IMR-90 (cell line): Measurements from ENCODE around the gene DEPDC5. TPM values are rescaled to one million over a fixed set of nuclear protein-coding genes. Genes with fewer than 3 reads are reported as not detected.

Experiments used
- ATAC-seq: fragments of 200-7000 bp; cut with Tn5 transposase; 2 replicates; pipeline ENCODE4 v1.9.1; 2020; ENCODE audit warnings: low read depth, mild to moderate bottlenecking, moderate library complexity
- BruUV-seq: library from RNA; stranded (reverse); fragments of 400-500 nt; replicated peaks from 2 replicates; lab custom pipeline; 2021; lab: Mats Ljungman, UMichigan
- CTCF ChIA-PET: fragments of 300-600 bp; formaldehyde crosslinking; extraction: SDS; loops from one replicate; lab custom pipeline; 2021; ENCODE audit warnings: antibody characterized with exemption; lab: Yijun Ruan, JAX
- POLR2A ChIA-PET: fragments of 300-600 bp; sonication (Branson Sonifier 250); formaldehyde crosslinking; loops from one replicate; lab custom pipeline; 2022; ENCODE audit warnings: antibody characterized with exemption; ENCODE audit not compliant: unreplicated experiment; lab: Charles Lee
- DNase-seq: peaks from one replicate; pipeline ENCODE4 v3.0.0; 2013
- H2AFZ ChIP-seq: replicated peaks from 2 replicates; pipeline ENCODE3; 2013; ENCODE audit warnings: low read length, mild to moderate bottlenecking; ENCODE audit not compliant: poor library complexity
- H2AK5ac ChIP-seq: 2 replicates; pipeline ENCODE4 v1.6.1; 2013; ENCODE audit warnings: low read depth, low read length, inconsistent platforms
- H2AK9ac ChIP-seq: replicated peaks from 2 replicates; pipeline ENCODE3; 2013; ENCODE audit warnings: mild to moderate bottlenecking, low read depth, low read length, moderate library complexity; ENCODE audit not compliant: poor library complexity
- H2BK120ac ChIP-seq: 2 replicates; pipeline ENCODE4 v1.6.1; 2013; ENCODE audit warnings: low read depth, low read length, inconsistent platforms
- H2BK15ac ChIP-seq: 3 replicates; pipeline ENCODE4 v1.6.1; 2013; ENCODE audit warnings: low read depth, low read length, inconsistent platforms
- H2BK20ac ChIP-seq: 2 replicates; pipeline ENCODE4 v1.6.1; 2013; ENCODE audit warnings: low read depth, mild to moderate bottlenecking, inconsistent platforms, low read length, moderate library complexity
- H2BK5ac ChIP-seq: 2 replicates; pipeline ENCODE4 v1.6.1; 2013; ENCODE audit warnings: mild to moderate bottlenecking, low read depth, low read length, inconsistent platforms; ENCODE audit not compliant: poor library complexity, severe bottlenecking
- H3K14ac ChIP-seq: replicated peaks from 2 replicates; pipeline ENCODE4 v1.6.1; 2013; ENCODE audit warnings: low read depth, low read length, inconsistent platforms
- H3K18ac ChIP-seq: 2 replicates; pipeline ENCODE4 v1.6.1; 2013; ENCODE audit warnings: low read depth, low read length, control low read depth
- H3K23ac ChIP-seq: 2 replicates; pipeline ENCODE4 v1.6.1; 2013; ENCODE audit warnings: low read depth, low read length, inconsistent platforms
- H3K27ac ChIP-seq: 2 replicates; pipeline ENCODE4 v1.5.1; 2013; ENCODE audit warnings: mild to moderate bottlenecking, control low read depth, low read length; ENCODE audit not compliant: insufficient read depth
- H3K27me3 ChIP-seq: 2 replicates; pipeline ENCODE4 v1.6.1; 2013; ENCODE audit warnings: low read length; ENCODE audit not compliant: control insufficient read depth, insufficient read depth
- H3K36me3 ChIP-seq: 2 replicates; pipeline ENCODE4 v1.6.1; 2013; ENCODE audit warnings: low read length, mixed read lengths; ENCODE audit not compliant: control insufficient read depth, insufficient read depth
- H3K4ac ChIP-seq: 2 replicates; pipeline ENCODE4 v1.6.1; 2013; ENCODE audit warnings: low read depth, low read length, inconsistent platforms
- H3K4me1 ChIP-seq: 2 replicates; pipeline ENCODE4 v1.6.1; 2013; ENCODE audit warnings: low read length, mixed read lengths; ENCODE audit not compliant: control insufficient read depth, insufficient read depth
- H3K4me2 ChIP-seq: 2 replicates; pipeline ENCODE4 v1.6.1; 2013; ENCODE audit warnings: low read depth, mild to moderate bottlenecking, control low read depth, low read length, moderate library complexity
- H3K4me3 ChIP-seq: 2 replicates; pipeline ENCODE4 v1.5.1; 2013; ENCODE audit warnings: low read depth, mild to moderate bottlenecking, control low read depth, low read length, moderate library complexity; ENCODE audit not compliant: insufficient read depth
- H3K56ac ChIP-seq: 2 replicates; pipeline ENCODE4 v1.6.1; 2013; ENCODE audit warnings: low read length, inconsistent platforms; ENCODE audit not compliant: insufficient read depth; ENCODE audit errors: extremely low read depth
- H3K79me1 ChIP-seq, 2 experiments: 2 replicates each; pipeline ENCODE4 v1.6.1; 2013; ENCODE audit warnings: low read length in 2 of 2, inconsistent platforms in 1 of 2, low read depth in 1 of 2
- H3K9ac ChIP-seq: 2 replicates; pipeline ENCODE4 v1.6.1; 2013; ENCODE audit warnings: low read depth, low read length, control low read depth
- H3K9me1 ChIP-seq: 2 replicates; pipeline ENCODE4 v1.6.1; 2013; ENCODE audit warnings: low read length, inconsistent platforms; ENCODE audit not compliant: insufficient read depth
- H3K9me3 ChIP-seq: 2 replicates; pipeline ENCODE4 v1.6.1; 2013; ENCODE audit warnings: low read length; ENCODE audit not compliant: control insufficient read depth, insufficient read depth
- H4K20me1 ChIP-seq: 2 replicates; pipeline ENCODE4 v1.6.1; 2013; ENCODE audit warnings: low read length, inconsistent platforms; ENCODE audit not compliant: insufficient read depth
- H4K5ac ChIP-seq: 2 replicates; pipeline ENCODE4 v1.6.1; 2013; ENCODE audit warnings: mild to moderate bottlenecking, low read depth, low read length, control low read depth
- H4K8ac ChIP-seq, 2 experiments: 2 replicates each; pipeline ENCODE4 v1.6.1; 2013; ENCODE audit warnings: low read depth in 2 of 2, low read length in 2 of 2, control low read depth in 1 of 2, inconsistent platforms in 1 of 2
- H4K91ac ChIP-seq: 2 replicates; pipeline ENCODE4 v1.6.1; 2013; ENCODE audit warnings: low read depth, low read length, inconsistent platforms; ENCODE audit not compliant: insufficient read depth
- CHD1 ChIP-seq: IDR thresholded peaks from 2 replicates; pipeline ENCODE4 v1.6.1; 2012; ENCODE audit warnings: low read depth, low read length, improper control_type of control experiment
- CTCF ChIP-seq: conservative IDR thresholded peaks from 2 replicates; pipeline ENCODE4 v1.5.1; 2012; ENCODE audit warnings: mild to moderate bottlenecking, low read depth, low read length, improper control_type of control experiment
- MAZ ChIP-seq: IDR thresholded peaks from 2 replicates; pipeline ENCODE4 v1.6.1; 2012; ENCODE audit warnings: low read depth, mild to moderate bottlenecking, low read length, improper control_type of control experiment, moderate library complexity, borderline replicate concordance
- MXI1 ChIP-seq: IDR thresholded peaks from 2 replicates; pipeline ENCODE4 v1.6.1; 2012; ENCODE audit warnings: low read depth, mild to moderate bottlenecking, low read length, moderate library complexity, borderline replicate concordance
- RCOR1 ChIP-seq: IDR thresholded peaks from 2 replicates; pipeline ENCODE4 v1.6.1; 2012; ENCODE audit warnings: mild to moderate bottlenecking, low read length, improper control_type of control experiment; ENCODE audit not compliant: insufficient replicate concordance
- WGBS, 2 experiments: methylation state at CpG; one replicate each; pipeline versions ENCODE4 v1.1.5 to v1.1.7; 2013; ENCODE audit warnings: missing lambda C conversion rate in 2 of 2; ENCODE audit not compliant: insufficient read length in 1 of 2; ENCODE audit errors: extremely low coverage in 2 of 2; 5-methylcytosine and 5-hydroxymethylcytosine counted together
- dilution Hi-C: fragments of 300-500 bp; cut with HindIII; formaldehyde crosslinking; loops from one replicate; pipeline ENCODE4 v1.14.3; 2018; ENCODE audit warnings: low sequenced_read_pairs; ENCODE audit not compliant: unreplicated experiment
- in situ Hi-C: fragments of 300-500 bp; cut with MboI; formaldehyde crosslinking; loops from 3 replicates; pipeline ENCODE4 v1.14.3; 2019; ENCODE audit warnings: low sequenced_read_pairs, inconsistent platforms, mixed read lengths
- intact Hi-C: fragments of 100-400 bp; cut with micrococcal nuclease; formaldehyde crosslinking; loops from 2 replicates; pipeline ENCODE4 v1.10.0; 2022
- polyA plus RNA-seq, 3 experiments: library from polyadenylated mRNA; depleted of rRNA; stranded (reverse); fragments of >200 nt; gene quantifications; 2 replicates each; pipeline ENCODE4 v1.2.3, GENCODE V29; 2012; ENCODE audit warnings: low replicate concordance in 1 of 3
- total RNA-seq: library from RNA; depleted of rRNA; stranded (reverse); fragments of >200 nt; gene quantifications from 2 replicates; pipeline ENCODE4 v1.2.3, GENCODE V29; 2012
- TF ChIP-seq, protein P1 (sequence below): fragments of 150-350 bp; IDR thresholded peaks from 2 replicates; pipeline ENCODE4 v1.6.1; 2017; ENCODE audit warnings: mild to moderate bottlenecking, antibody characterized with exemption, low read length, low read depth

The DEPDC5 gene
- total and polyA plus RNA-seq, 2 of the 4 experiments (the other 2 are of a cell fraction): 6.6 to 12.9 TPM

- peaks cover 19 to 40% of the 10 kb centered on the region in 2 experiments for H3K79me1 ChIP-seq
- no peak overlapping the region for H3K27ac ChIP-seq
- H3K9ac ChIP-seq: no peak overlapping the region
- DNase-seq (no peak), ATAC-seq (no peak)
- intact Hi-C loops (no loop called here), in situ Hi-C loops (no loop called here), dilution Hi-C loops (no loop called here)
- H2BK20ac ChIP-seq: no peak overlapping the region
- H2BK120ac ChIP-seq: no peak overlapping the region
- H4K8ac ChIP-seq: no peak overlapping the region
- no peak overlapping the region for H2AK5ac ChIP-seq
- H3K4me1 ChIP-seq: no peaks in the 10 kb centered on the region
- ChIA-PET CTCF (no interaction called here), POLR2A (no interaction called here)
- no peak overlapping the region for H3K23ac ChIP-seq
- H3K4ac ChIP-seq: no peak overlapping the region
- 33% methylated on average over 4 of the region's 5 CpGs; no CpG with 5 or more reads in 1 of the 2 experiments for WGBS, 2 experiments
- no peak overlapping the region for H3K14ac ChIP-seq
- H2BK5ac ChIP-seq: no peak overlapping the region
- H2BK15ac ChIP-seq: no peak overlapping the region
- peaks cover 42% of the 10 kb centered on the region for H3K36me3 ChIP-seq
- no TSS peak for BruUV-seq
- TF ChIP-seq CTCF: no peak
- TF ChIP-seq CHD1: no peak
- TF ChIP-seq RCOR1: no peak
- TF ChIP-seq MXI1: no peak
- TF ChIP-seq, protein P1, sequence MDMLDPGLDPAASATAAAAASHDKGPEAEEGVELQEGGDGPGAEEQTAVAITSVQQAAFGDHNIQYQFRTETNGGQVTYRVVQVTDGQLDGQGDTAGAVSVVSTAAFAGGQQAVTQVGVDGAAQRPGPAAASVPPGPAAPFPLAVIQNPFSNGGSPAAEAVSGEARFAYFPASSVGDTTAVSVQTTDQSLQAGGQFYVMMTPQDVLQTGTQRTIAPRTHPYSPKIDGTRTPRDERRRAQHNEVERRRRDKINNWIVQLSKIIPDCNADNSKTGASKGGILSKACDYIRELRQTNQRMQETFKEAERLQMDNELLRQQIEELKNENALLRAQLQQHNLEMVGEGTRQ: no peak
- no peak for TF ChIP-seq MAZ
- H3K4me3 ChIP-seq: no peak overlapping the region
- H3K9me1 ChIP-seq: 0 out of 2 replicates have a peak, but pooled peaks cover 8% of the 10 kb centered on the region
- H2AK9ac ChIP-seq: no peak overlapping the region
- no peaks in the 10 kb centered on the region for H3K27me3 ChIP-seq
- no peak overlapping the region for H3K18ac ChIP-seq
- H4K91ac ChIP-seq: no peak overlapping the region
- no peaks in the 10 kb centered on the region for H3K9me3 ChIP-seq
- no peaks in the 10 kb centered on the region for H4K20me1 ChIP-seq
- no peak overlapping the region for H3K56ac ChIP-seq
- H3K4me2 ChIP-seq: no peak overlapping the region
- H4K5ac ChIP-seq: no peak overlapping the region
- H2AFZ ChIP-seq: no peak overlapping the region
Measured at GRCh38 chr22:31715147-31715778, 38.6 kb upstream of the DEPDC5 start.
